H7 (cell line): ENCODE data around the gene KANSL1. TPM values are rescaled to one million over a fixed set of nuclear protein-coding genes. Genes with fewer than 3 reads are reported as not detected.
"Not testable (repeated sequence)": the region's sequence is repeated elsewhere in the genome, so short reads cannot be mapped to it uniquely, and the experiment has no call there.

Source experiments
- DNase-seq: peaks from one replicate; pipeline ENCODE4 v3.0.0; 2012
- H3K27me3 ChIP-seq: 2 replicates; pipeline ENCODE4 v1.6.0; 2011; ENCODE audit warnings: mild to moderate bottlenecking, low read length; ENCODE audit not compliant: control insufficient read depth, insufficient read depth
- H3K36me3 ChIP-seq: replicated peaks from 2 replicates; pipeline ENCODE4 v1.5.1; 2011; ENCODE audit warnings: low read length; ENCODE audit not compliant: control insufficient read depth, insufficient read depth
- H3K4me3 ChIP-seq: 2 replicates; pipeline ENCODE4 v1.5.1; 2011; ENCODE audit warnings: low read depth, mild to moderate bottlenecking, control low read depth, low read length, moderate library complexity; ENCODE audit not compliant: insufficient read depth
- total RNA-seq: library from RNA; depleted of rRNA; stranded (reverse); fragments of >200 nt; shearing (Covaris generic); gene quantifications from 2 replicates; pipeline ENCODE4 v1.2.3, GENCODE V29; 2014

KANSL1 gene
- total RNA-seq, 1 experiment from 2014 or later: 35.2 TPM

DNA sequence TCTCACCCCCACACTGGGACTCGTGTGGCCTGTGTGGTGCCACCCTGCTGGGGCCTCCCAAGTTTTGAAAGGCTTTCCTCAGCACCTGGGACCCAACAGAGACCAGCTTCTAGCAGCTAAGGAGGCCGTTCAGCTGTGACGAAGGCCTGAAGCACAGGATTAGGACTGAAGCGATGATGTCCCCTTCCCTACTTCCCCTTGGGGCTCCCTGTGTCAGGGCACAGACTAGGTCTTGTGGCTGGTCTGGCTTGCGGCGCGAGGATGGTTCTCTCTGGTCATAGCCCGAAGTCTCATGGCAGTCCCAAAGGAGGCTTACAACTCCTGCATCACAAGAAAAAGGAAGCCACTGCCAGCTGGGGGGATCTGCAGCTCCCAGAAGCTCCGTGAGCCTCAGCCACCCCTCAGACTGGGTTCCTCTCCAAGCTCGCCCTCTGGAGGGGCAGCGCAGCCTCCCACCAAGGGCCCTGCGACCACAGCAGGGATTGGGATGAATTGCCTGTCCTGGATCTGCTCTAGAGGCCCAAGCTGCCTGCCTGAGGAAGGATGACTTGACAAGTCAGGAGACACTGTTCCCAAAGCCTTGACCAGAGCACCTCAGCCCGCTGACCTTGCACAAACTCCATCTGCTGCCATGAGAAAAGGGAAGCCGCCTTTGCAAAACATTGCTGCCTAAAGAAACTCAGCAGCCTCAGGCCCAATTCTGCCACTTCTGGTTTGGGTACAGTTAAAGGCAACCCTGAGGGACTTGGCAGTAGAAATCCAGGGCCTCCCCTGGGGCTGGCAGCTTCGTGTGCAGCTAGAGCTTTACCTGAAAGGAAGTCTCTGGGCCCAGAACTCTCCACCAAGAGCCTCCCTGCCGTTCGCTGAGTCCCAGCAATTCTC, 166.8 kb downstream of the KANSL1 start:
- peak; percentile 70 for DNase-seq
- Histone ChIP-seq H3K36me3 (peaks cover 14% of the 10 kb centered on the region), H3K27me3 (no peaks in the 10 kb centered on the region), H3K4me3 (no peak overlapping the region)

DNA sequence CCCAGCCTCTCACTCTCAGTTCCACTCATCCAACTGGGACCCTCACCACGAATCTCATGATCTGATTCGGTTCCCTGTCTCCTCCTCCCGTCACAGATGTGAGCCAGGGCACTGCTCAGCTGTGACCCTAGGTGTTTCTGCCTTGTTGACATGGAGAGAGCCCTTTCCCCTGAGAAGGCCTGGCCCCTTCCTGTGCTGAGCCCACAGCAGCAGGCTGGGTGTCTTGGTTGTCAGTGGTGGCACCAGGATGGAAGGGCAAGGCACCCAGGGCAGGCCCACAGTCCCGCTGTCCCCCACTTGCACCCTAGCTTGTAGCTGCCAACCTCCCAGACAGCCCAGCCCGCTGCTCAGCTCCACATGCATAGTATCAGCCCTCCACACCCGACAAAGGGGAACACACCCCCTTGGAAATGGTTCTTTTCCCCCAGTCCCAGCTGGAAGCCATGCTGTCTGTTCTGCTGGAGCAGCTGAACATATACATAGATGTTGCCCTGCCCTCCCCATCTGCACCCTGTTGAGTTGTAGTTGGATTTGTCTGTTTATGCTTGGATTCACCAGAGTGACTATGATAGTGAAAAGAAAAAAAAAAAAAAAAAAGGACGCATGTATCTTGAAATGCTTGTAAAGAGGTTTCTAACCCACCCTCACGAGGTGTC, 167.6 kb downstream of the KANSL1 start:
- Histone ChIP-seq H3K36me3 (peaks cover 9% of the 10 kb centered on the region), H3K4me3 (no peak overlapping the region), H3K27me3 (no peaks in the 10 kb centered on the region)
- DNase-seq: no peak

DNA sequence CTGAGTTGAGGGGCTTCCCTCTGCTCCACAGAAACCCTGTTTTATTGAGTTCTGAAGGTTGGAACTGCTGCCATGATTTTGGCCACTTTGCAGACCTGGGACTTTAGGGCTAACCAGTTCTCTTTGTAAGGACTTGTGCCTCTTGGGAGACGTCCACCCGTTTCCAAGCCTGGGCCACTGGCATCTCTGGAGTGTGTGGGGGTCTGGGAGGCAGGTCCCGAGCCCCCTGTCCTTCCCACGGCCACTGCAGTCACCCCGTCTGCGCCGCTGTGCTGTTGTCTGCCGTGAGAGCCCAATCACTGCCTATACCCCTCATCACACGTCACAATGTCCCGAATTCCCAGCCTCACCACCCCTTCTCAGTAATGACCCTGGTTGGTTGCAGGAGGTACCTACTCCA, 168.2 kb downstream of the KANSL1 start:
- Histone ChIP-seq H3K4me3 (no peak overlapping the region), H3K36me3 (peaks cover 6% of the 10 kb centered on the region), H3K27me3 (no peaks in the 10 kb centered on the region)
- DNase-seq: no peak

DNA sequence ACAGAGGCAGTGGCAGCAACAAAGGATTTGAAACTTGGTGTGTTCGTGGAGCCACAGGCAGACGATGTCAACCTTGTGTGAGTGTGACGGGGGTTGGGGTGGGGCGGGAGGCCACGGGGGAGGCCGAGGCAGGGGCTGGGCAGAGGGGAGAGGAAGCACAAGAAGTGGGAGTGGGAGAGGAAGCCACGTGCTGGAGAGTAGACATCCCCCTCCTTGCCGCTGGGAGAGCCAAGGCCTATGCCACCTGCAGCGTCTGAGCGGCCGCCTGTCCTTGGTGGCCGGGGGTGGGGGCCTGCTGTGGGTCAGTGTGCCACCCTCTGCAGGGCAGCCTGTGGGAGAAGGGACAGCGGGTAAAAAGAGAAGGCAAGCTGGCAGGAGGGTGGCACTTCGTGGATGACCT, 168.6 kb downstream of the KANSL1 start:
- Histone ChIP-seq H3K36me3 (peaks cover 6% of the 10 kb centered on the region), H3K27me3 (no peaks in the 10 kb centered on the region), H3K4me3 (no peak overlapping the region)
- no peak for DNase-seq

DNA sequence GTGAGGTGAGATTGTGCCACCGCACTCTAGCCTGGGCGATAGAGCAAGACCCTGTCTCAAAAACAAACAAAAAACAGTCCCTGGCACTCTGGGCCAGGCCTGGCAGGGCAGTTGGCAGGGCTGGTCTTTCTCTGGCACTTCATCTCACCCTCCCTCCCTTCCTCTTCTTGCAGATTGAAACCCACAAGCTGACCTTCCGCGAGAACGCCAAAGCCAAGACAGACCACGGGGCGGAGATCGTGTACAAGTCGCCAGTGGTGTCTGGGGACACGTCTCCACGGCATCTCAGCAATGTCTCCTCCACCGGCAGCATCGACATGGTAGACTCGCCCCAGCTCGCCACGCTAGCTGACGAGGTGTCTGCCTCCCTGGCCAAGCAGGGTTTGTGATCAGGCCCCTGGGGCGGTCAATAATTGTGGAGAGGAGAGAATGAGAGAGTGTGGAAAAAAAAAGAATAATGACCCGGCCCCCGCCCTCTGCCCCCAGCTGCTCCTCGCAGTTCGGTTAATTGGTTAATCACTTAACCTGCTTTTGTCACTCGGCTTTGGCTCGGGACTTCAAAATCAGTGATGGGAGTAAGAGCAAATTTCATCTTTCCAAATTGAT, 169.3 kb downstream of the KANSL1 start:
- peaks cover 5% of the 10 kb centered on the region for H3K36me3 ChIP-seq
- H3K27me3 ChIP-seq: no peaks in the 10 kb centered on the region
- no peak overlapping the region for H3K4me3 ChIP-seq
- DNase-seq: no peak

DNA sequence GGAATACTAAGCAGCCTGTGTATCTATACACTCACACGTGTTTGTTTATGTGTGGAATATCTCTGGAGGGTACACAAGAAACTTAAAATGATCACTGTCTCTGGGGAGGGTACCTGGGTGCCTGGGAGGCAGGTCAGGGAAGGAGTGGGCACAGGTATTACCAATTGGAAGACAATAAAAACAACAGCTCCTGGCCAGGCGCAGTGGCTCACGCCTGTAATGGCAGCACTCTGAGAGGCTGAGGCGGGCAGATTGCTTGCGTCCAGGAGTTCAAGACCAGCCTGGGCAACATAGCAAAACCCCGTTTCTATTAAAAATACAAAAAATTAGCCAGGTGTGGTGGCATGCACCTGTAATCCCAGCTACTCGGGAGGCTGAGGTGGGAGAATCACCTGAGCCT, 169.9 kb downstream of the KANSL1 start:
- not testable (repeated sequence) for DNase-seq, H3K36me3 ChIP-seq, H3K4me3 ChIP-seq, H3K27me3 ChIP-seq

DNA sequence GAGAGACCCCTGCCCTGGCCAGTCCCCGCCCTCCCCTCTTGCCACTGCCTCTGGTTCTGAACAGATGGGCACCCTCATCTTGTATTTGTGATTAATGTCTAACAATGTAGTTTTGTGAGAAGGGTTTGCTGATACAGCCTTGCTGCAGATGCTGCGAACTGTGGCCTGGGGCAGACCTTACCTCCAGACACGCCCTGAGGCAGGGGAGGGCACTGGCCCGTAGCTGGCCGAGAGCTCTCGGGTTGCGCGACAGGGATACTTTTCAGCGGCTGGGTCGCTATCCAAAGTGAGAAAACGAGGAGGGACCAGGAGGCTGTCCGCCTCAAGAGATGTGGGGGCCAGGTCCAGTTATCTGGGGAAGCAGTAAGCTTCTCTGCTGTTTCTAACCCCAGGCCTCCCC, 172.2 kb downstream of the KANSL1 start:
- Histone ChIP-seq H3K27me3 (no peaks in the 10 kb centered on the region), H3K4me3 (no peak overlapping the region), H3K36me3 (peaks cover under 1% of the 10 kb centered on the region; the same call in 1 of the 2 replicates)
- peak; percentile 57 for DNase-seq

DNA sequence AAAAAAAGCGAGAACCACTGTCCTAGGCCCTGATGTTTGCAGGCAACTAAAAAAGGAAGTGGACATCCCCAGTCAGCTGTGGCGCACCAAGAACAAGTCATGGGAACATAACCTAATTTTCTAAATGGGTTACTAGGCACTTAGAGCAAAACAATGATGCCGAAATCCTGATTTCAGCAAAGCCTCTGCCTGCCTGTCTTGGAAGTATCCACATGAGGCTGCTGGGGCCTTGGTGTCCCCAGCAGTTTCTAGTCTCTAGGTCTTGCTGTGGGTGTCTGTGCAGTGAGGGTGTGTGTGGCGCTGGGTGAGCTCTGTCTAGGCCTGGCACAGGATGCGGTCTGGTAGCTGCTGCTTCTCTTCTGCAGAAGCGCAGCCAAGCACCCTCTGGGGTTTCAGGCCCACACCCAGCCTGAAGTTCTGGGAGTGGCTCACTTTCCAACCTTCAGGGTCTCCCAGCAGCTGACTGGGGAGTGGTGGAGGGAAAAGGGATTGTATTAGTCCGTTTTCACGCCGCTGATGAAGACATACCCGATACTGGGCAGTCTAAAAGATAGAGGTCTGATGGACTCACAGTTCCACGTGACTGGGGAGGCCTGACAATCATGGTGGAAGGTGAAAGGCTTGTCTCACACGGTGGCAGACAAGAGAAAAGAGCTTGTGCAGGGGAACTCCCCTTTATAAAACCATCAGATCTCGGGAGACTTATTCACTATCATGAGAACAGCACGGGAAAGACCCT, 173.0 kb downstream of the KANSL1 start:
- H3K27me3 ChIP-seq: no peaks in the 10 kb centered on the region
- DNase-seq: no peak
- no peak overlapping the region for H3K4me3 ChIP-seq
- H3K36me3 ChIP-seq: no peaks in the 10 kb centered on the region

DNA sequence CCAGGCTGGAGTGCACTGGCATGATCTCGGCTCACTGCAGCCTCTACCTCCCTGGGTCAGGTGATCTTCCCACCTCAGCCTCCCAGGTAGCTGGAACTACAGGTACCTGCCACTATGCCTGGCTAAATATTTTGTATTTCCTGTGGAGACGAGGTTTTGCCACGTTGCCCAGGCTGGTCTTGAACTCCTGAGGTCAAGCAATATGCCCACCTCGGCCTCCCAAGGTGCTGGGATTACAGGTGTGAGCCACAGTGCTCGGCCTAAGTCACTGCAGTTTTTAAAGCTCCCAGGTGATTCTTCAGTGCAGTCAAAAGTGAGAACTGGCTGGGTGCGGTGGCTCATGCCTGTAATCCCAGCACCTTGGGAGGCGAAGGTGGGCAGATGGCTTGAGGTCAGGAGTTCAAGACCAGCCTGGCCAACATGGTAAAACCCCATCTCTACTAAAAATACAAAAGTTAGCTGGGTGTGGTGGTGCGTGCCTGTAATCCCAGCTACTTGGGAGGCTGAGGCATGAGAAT, 173.8 kb downstream of the KANSL1 start:
- not testable (repeated sequence) for H3K36me3 ChIP-seq, H3K4me3 ChIP-seq, H3K27me3 ChIP-seq, DNase-seq

DNA sequence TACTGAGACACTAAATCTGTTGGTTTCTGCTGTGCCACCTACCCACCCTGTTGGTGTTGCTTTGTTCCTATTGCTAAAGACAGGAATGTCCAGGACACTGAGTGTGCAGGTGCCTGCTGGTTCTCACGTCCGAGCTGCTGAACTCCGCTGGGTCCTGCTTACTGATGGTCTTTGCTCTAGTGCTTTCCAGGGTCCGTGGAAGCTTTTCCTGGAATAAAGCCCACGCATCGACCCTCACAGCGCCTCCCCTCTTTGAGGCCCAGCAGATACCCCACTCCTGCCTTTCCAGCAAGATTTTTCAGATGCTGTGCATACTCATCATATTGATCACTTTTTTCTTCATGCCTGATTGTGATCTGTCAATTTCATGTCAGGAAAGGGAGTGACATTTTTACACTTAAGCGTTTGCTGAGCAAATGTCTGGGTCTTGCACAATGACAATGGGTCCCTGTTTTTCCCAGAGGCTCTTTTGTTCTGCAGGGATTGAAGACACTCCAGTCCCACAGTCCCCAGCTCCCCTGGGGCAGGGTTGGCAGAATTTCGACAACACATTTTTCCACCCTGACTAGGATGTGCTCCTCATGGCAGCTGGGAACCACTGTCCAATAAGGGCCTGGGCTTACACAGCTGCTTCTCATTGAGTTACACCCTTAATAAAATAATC, 179.6 kb downstream of the KANSL1 start:
- H3K27me3 ChIP-seq: no peaks in the 10 kb centered on the region
- DNase-seq: no peak
- H3K4me3 ChIP-seq: no peak overlapping the region
- no peaks in the 10 kb centered on the region for H3K36me3 ChIP-seq

DNA sequence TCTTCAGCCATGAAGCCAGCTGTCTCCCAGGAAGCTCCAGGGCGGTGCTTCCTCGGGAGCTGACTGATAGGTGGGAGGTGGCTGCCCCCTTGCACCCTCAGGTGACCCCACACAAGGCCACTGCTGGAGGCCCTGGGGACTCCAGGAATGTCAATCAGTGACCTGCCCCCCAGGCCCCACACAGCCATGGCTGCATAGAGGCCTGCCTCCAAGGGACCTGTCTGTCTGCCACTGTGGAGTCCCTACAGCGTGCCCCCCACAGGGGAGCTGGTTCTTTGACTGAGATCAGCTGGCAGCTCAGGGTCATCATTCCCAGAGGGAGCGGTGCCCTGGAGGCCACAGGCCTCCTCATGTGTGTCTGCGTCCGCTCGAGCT, 180.1 kb downstream of the KANSL1 start:
- H3K4me3 ChIP-seq: no peak overlapping the region
- DNase-seq: no peak
- no peaks in the 10 kb centered on the region for H3K36me3 ChIP-seq
- H3K27me3 ChIP-seq: no peaks in the 10 kb centered on the region

DNA sequence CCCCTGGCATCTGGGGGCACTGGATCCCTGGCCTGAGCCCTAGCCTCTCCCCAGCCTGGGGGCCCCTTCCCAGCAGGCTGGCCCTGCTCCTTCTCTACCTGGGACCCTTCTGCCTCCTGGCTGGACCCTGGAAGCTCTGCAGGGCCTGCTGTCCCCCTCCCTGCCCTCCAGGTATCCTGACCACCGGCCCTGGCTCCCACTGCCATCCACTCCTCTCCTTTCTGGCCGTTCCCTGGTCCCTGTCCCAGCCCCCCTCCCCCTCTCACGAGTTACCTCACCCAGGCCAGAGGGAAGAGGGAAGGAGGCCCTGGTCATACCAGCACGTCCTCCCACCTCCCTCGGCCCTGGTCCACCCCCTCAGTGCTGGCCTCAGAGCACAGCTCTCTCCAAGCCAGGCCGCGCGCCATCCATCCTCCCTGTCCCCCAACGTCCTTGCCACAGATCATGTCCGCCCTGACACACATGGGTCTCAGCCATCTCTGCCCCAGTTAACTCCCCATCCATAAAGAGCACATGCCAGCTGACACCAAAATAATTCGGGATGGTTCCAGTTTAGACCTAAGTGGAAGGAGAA, 180.6 kb downstream of the KANSL1 start:
- H3K27me3 ChIP-seq: no peaks in the 10 kb centered on the region
- H3K4me3 ChIP-seq: no peak overlapping the region
- DNase-seq: no peak
- no peaks in the 10 kb centered on the region for H3K36me3 ChIP-seq

DNA sequence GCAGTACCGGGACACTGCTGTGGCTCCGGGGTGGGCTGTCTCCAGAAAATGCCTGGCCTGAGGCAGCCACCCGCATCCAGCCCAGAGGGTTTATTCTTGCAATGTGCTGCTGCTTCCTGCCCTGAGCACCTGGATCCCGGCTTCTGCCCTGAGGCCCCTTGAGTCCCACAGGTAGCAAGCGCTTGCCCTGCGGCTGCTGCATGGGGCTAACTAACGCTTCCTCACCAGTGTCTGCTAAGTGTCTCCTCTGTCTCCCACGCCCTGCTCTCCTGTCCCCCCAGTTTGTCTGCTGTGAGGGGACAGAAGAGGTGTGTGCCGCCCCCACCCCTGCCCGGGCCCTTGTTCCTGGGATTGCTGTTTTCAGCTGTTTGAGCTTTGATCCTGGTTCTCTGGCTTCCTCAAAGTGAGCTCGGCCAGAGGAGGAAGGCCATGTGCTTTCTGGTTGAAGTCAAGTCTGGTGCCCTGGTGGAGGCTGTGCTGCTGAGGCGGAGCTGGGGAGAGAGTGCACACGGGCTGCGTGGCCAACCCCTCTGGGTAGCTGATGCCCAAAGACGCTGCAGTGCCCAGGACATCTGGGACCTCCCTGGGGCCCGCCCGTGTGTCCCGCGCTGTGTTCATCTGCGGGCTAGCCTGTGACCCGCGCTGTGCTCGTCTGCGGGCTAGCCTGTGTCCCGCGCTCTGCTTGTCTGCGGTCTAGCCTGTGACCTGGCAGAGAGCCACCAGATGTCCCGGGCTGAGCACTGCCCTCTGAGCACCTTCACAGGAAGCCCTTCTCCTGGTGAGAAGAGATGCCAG, 181.3 kb downstream of the KANSL1 start:
- DNase-seq: no peak
- no peaks in the 10 kb centered on the region for H3K27me3 ChIP-seq
- H3K36me3 ChIP-seq: no peaks in the 10 kb centered on the region
- no peak overlapping the region for H3K4me3 ChIP-seq
